Caco-2 (cell line): ENCODE data around the gene BAIAP3. TPM values are rescaled to one million over a fixed set of nuclear protein-coding genes. Genes with fewer than 3 reads are reported as not detected.
A peak's percentile ranks its signal among the peaks of the same experiment; 100 is the strongest.

Experiments
- BruUV-seq: library from RNA; stranded (reverse); fragments of 400-500 nt; replicated peaks from 2 replicates; lab custom pipeline; 2021; lab: Mats Ljungman, UMichigan
- CTCF ChIA-PET: fragments of 300-600 bp; sonication (Branson Sonifier 250); formaldehyde crosslinking; loops from one replicate; lab custom pipeline; 2022; ENCODE audit warnings: antibody characterized with exemption; lab: Charles Lee
- POLR2A ChIA-PET: fragments of 300-600 bp; sonication (Branson Sonifier 250); formaldehyde crosslinking; loops from one replicate; lab custom pipeline; 2022; ENCODE audit warnings: antibody characterized with exemption; lab: Charles Lee
- DNase-seq, 2 experiments: peaks; one replicate each; pipeline versions ENCODE4 v3.0.0 to v3.0.0-alpha.2; 2020 to 2022
- H3K27me3 ChIP-seq: replicated peaks from 2 replicates; pipeline ENCODE4 v1.6.0; 2011; ENCODE audit warnings: low read length; ENCODE audit not compliant: control insufficient read depth, insufficient read depth
- H3K36me3 ChIP-seq: 2 replicates; pipeline ENCODE4 v1.5.1; 2011; ENCODE audit warnings: low read length; ENCODE audit not compliant: control insufficient read depth, insufficient read depth
- H3K4me1 ChIP-seq: fragments of 250-450 bp; sonication (Bioruptor Pico); 2 replicates; pipeline ENCODE4 v1.5.1; 2020; ENCODE audit warnings: mild to moderate bottlenecking
- H3K4me3 ChIP-seq: 2 replicates; pipeline ENCODE4 v1.5.1; 2011; ENCODE audit warnings: low read depth, mild to moderate bottlenecking, control low read depth, low read length
- H3K9me3 ChIP-seq: fragments of 250-450 bp; sonication (Bioruptor Pico); 2 replicates; pipeline ENCODE4 v1.5.1; 2020; ENCODE audit warnings: mild to moderate bottlenecking, moderate library complexity
- H3K27ac Mint-ChIP-seq: one replicate; pipeline ENCODE4 v1.8.0; 2022; ENCODE audit warnings: mixed read lengths; ENCODE audit not compliant: unreplicated experiment
- H3K27me3 Mint-ChIP-seq: one replicate; pipeline ENCODE4 v1.8.0; 2022; ENCODE audit warnings: mixed read lengths; ENCODE audit not compliant: insufficient read depth, unreplicated experiment
- H3K36me3 Mint-ChIP-seq: one replicate; pipeline ENCODE4 v1.8.0; 2022; ENCODE audit warnings: mild to moderate bottlenecking, mixed read lengths; ENCODE audit not compliant: insufficient read depth, unreplicated experiment
- H3K4me1 Mint-ChIP-seq: one replicate; pipeline ENCODE4 v1.8.0; 2022; ENCODE audit warnings: low read depth, mixed read lengths; ENCODE audit not compliant: unreplicated experiment
- H3K4me3 Mint-ChIP-seq: one replicate; pipeline ENCODE4 v1.8.0; 2022; ENCODE audit warnings: mild to moderate bottlenecking, moderate library complexity, mixed read lengths; ENCODE audit not compliant: unreplicated experiment
- H3K9me3 Mint-ChIP-seq: one replicate; pipeline ENCODE4 v1.8.0; 2022; ENCODE audit warnings: mixed read lengths; ENCODE audit not compliant: unreplicated experiment
- CTCF ChIP-seq, 2 experiments: fragments of 200-600 bp in 1 of 2; IDR thresholded peaks; 1 replicate in 1 of 2; 2 replicates in 1 of 2; pipeline versions ENCODE4 v1.5.1 to v1.8.0; 2011 to 2022; ENCODE audit warnings: antibody characterized with exemption in 1 of 2, control low read depth in 1 of 2, inconsistent platforms in 1 of 2, low read depth in 1 of 2, low read length in 1 of 2, mild to moderate bottlenecking in 1 of 2, moderate library complexity in 1 of 2; ENCODE audit not compliant: insufficient read depth in 1 of 2, severe bottlenecking in 1 of 2, unreplicated experiment in 1 of 2
- intact Hi-C: fragments of 100-400 bp; cut with micrococcal nuclease; formaldehyde crosslinking; loops from one replicate; pipeline ENCODE4 v1.10.0; 2022; ENCODE audit not compliant: unreplicated experiment
- total RNA-seq: library from RNA; stranded (reverse); gene quantifications from 2 replicates; pipeline ENCODE4 v1.2.3, GENCODE V29; 2022

Gene BAIAP3
- total RNA-seq, 1 experiment from 2014 or later = 5.0 TPM

GRCh38 chr16:1379304-1380076 lies 46.0 kb downstream of the BAIAP3 start:
- no peaks in the 10 kb centered on the region for H3K4me1 Mint-ChIP-seq
- intact Hi-C loops = no loop called here

GRCh38 chr16:1380195-1380594 lies 46.8 kb downstream of the BAIAP3 start:
- H3K36me3 Mint-ChIP-seq = peaks cover 36% of the 10 kb centered on the region
- H3K4me3 Mint-ChIP-seq = peak overlapping the region; percentile 88
- peak overlapping the region; percentile 69 for H3K4me3 ChIP-seq
- POLR2A ChIA-PET = interaction anchor here (0.6 kb wide), 4 partner anchors 40 to 592 kb away, joined by 3 read pairs; partner anchors contain the start of genes CHTF18 and UQCC4
- H3K36me3 ChIP-seq = no peaks in the 10 kb centered on the region; the same call in 1 of the 2 replicates
- H3K27ac Mint-ChIP-seq = peak overlapping the region; percentile 73
- no peaks in the 10 kb centered on the region for H3K27me3 ChIP-seq
- no peaks in the 10 kb centered on the region for H3K9me3 Mint-ChIP-seq
- TF ChIP-seq CTCF (IDR thresholded peaks at IDR 0.05; ENCODE audit: insufficient read depth in 1 of 2, low read depth in 1 of 2, low read length in 1 of 2, severe bottlenecking in 1 of 2, unreplicated experiment in 1 of 2) = no peak
- DNase-seq = no peak
- no peaks in the 10 kb centered on the region for H3K4me1 Mint-ChIP-seq
- peaks cover 12% of the 10 kb centered on the region; the same call in 1 of the 2 replicates for H3K4me1 ChIP-seq
- no peaks in the 10 kb centered on the region for H3K9me3 ChIP-seq
- no peaks in the 10 kb centered on the region for H3K27me3 Mint-ChIP-seq
- intact Hi-C loops = no loop called here
- CTCF ChIA-PET = interaction anchor here (0.6 to 1.9 kb wide), 4 partner anchors 16 to 149 kb away, joined by 3 to 14 read pairs (median 4); partner anchors contain the start of gene PERCC1
- BruUV-seq = no TSS peak

More at GRCh38 chr16:1379304-1380076, 46.0 kb downstream of the BAIAP3 start:
- H3K27me3 Mint-ChIP-seq = no peaks in the 10 kb centered on the region
- peak overlapping the region; percentile 89 for H3K27ac Mint-ChIP-seq
- peak overlapping the region; percentile 88 for H3K4me3 Mint-ChIP-seq
- H3K9me3 Mint-ChIP-seq = no peaks in the 10 kb centered on the region
- DNase-seq = peak; percentile 57 to 75
- H3K4me1 ChIP-seq = peaks cover 12% of the 10 kb centered on the region; the same call in 1 of the 2 replicates
- no peaks in the 10 kb centered on the region for H3K27me3 ChIP-seq
- H3K9me3 ChIP-seq = no peaks in the 10 kb centered on the region
- ChIA-PET CTCF (interaction anchor here (0.6 to 1.9 kb wide), 3 partner anchors 15 to 149 kb away, joined by 3 to 14 read pairs (median 4); partner anchors contain the start of gene PERCC1), POLR2A (interaction anchor here (0.6 to 1.2 kb wide), 6 partner anchors 41 to 1027 kb away, joined by 3 to 4 read pairs (median 3); partner anchors contain the start of genes CHTF18 and UQCC4)
- BruUV-seq = no TSS peak
- peak in 1 of 2 experiments; percentile 10 for TF ChIP-seq CTCF (IDR thresholded peaks at IDR 0.05; ENCODE audit: insufficient read depth in 1 of 2, low read depth in 1 of 2, low read length in 1 of 2, severe bottlenecking in 1 of 2, unreplicated experiment in 1 of 2)
- peaks cover 37% of the 10 kb centered on the region for H3K36me3 Mint-ChIP-seq
- no peaks in the 10 kb centered on the region; the same call in 1 of the 2 replicates for H3K36me3 ChIP-seq
- peak overlapping the region; percentile 69 for H3K4me3 ChIP-seq

GRCh38 chr16:1381612-1382406 lies 48.4 kb downstream of the BAIAP3 start:
- intact Hi-C loops = no loop called here
- TF ChIP-seq CTCF (IDR thresholded peaks at IDR 0.05; ENCODE audit: insufficient read depth in 1 of 2, low read depth in 1 of 2, low read length in 1 of 2, severe bottlenecking in 1 of 2, unreplicated experiment in 1 of 2) = no peak
- ChIA-PET CTCF (no interaction called here), POLR2A (no interaction called here)
- no peaks in the 10 kb centered on the region; the same call in 1 of the 2 replicates for H3K36me3 ChIP-seq
- H3K9me3 Mint-ChIP-seq = no peaks in the 10 kb centered on the region
- H3K36me3 Mint-ChIP-seq = peaks cover 22% of the 10 kb centered on the region
- H3K27me3 ChIP-seq = no peaks in the 10 kb centered on the region
- H3K27me3 Mint-ChIP-seq = no peaks in the 10 kb centered on the region
- BruUV-seq = no TSS peak
- no peaks in the 10 kb centered on the region for H3K9me3 ChIP-seq
- no peak for DNase-seq
- no peak overlapping the region for H3K4me3 Mint-ChIP-seq
- no peaks in the 10 kb centered on the region for H3K4me1 Mint-ChIP-seq
- no peak overlapping the region for H3K4me3 ChIP-seq
- peaks cover 12% of the 10 kb centered on the region; the same call in 1 of the 2 replicates for H3K4me1 ChIP-seq
- no peak overlapping the region for H3K27ac Mint-ChIP-seq
